NB4 (cell line): ENCODE data around the gene COMP.
A peak's percentile ranks its signal among the peaks of the same experiment; 100 is the strongest.

ENCODE experiments used
- DNase-seq: peaks from one replicate; pipeline ENCODE4 v3.0.0; 2010; ENCODE audit warnings: low read depth
- H3K4me3 ChIP-seq: one replicate; pipeline ENCODE4 v1.5.1; 2011; ENCODE audit warnings: mild to moderate bottlenecking, low read depth, low read length, moderate library complexity
- CTCF ChIP-seq: IDR thresholded peaks from one replicate; pipeline ENCODE4 v1.5.1; 2012; ENCODE audit warnings: low read depth, low read length
- MAX ChIP-seq: IDR thresholded peaks from 2 replicates; pipeline ENCODE4 v1.6.1; 2011; ENCODE audit warnings: low read depth, low read length
- MYC ChIP-seq: IDR thresholded peaks from 2 replicates; pipeline ENCODE4 v1.6.1; 2011; ENCODE audit warnings: low read depth, low read length
- POLR2A ChIP-seq: IDR thresholded peaks from 2 replicates; pipeline ENCODE4 v1.6.1; 2011; ENCODE audit warnings: mild to moderate bottlenecking; ENCODE audit not compliant: insufficient read length; ENCODE audit errors: extremely low read depth

Gene COMP

GRCh38 chr19:18790566-18791314, at the start of gene COMP:
COMP (minus strand) TSS chr19:18791305; CDS start chr19:18791269, 36 bp downstream.
- no peak for TF ChIP-seq MAX
- TF ChIP-seq MYC: no peak
- no peak for TF ChIP-seq CTCF
- no peak for DNase-seq
- no peak within 1 kb of the TSS for H3K4me3 ChIP-seq

- no peak for TF ChIP-seq CTCF
- TF ChIP-seq MAX: no peak
- TF ChIP-seq POLR2A: no peak
- no peak for TF ChIP-seq MYC
- no peak for DNase-seq
- no peak overlapping the region for H3K4me3 ChIP-seq
Measured at GRCh38 chr19:18840288-18841267, 49.5 kb upstream of the COMP start.

GRCh38 chr19:18839465-18840287, 48.6 kb upstream of the COMP start:
- no peak for DNase-seq

GRCh38 chr19:18834644-18834984, 43.5 kb upstream of the COMP start:
- peak overlapping the region; percentile 94 for H3K4me3 ChIP-seq

More at GRCh38 chr19:18839465-18840287, 48.6 kb upstream of the COMP start:
- H3K4me3 ChIP-seq: no peak overlapping the region
- TF ChIP-seq MYC (no peak), CTCF (no peak), MAX (no peak)

GRCh38 chr19:18833849-18834643, 42.9 kb upstream of the COMP start:
- TF ChIP-seq CTCF: no peak
- TF ChIP-seq POLR2A: no peak
- TF ChIP-seq MAX: no peak
- no peak for TF ChIP-seq MYC
- no peak for DNase-seq
- peak overlapping the region; percentile 94 for H3K4me3 ChIP-seq

More at GRCh38 chr19:18834644-18834984, 43.5 kb upstream of the COMP start:
- TF ChIP-seq POLR2A: no peak
- no peak for TF ChIP-seq MYC
- no peak for DNase-seq
